GM10248 (cell line): ENCODE data around the gene RAET1L.

ENCODE experiments used
- CTCF ChIA-PET: fragments of 300-600 bp; sonication (Branson Sonifier 250); formaldehyde crosslinking; extraction: SDS; loops from one replicate; lab custom pipeline; 2021; ENCODE audit warnings: antibody characterized with exemption; lab: Yijun Ruan, JAX
- POLR2A ChIA-PET: fragments of 350-650 bp; sonication (Branson Sonifier 250); formaldehyde crosslinking; extraction: SDS; loops from one replicate; lab custom pipeline; 2020; ENCODE audit warnings: antibody characterized with exemption; lab: Yijun Ruan, JAX
- DNase-seq: peaks from one replicate; pipeline ENCODE4 v3.0.0; 2012; ENCODE audit errors: extremely low spot score
- TF ChIP-seq, protein P1 (sequence below): IDR thresholded peaks from 2 replicates; pipeline ENCODE4 v1.5.1; 2012; ENCODE audit warnings: mild to moderate bottlenecking, low read depth; ENCODE audit errors: extremely low read depth, missing control alignments, control extremely low read depth

Gene RAET1L

DNA sequence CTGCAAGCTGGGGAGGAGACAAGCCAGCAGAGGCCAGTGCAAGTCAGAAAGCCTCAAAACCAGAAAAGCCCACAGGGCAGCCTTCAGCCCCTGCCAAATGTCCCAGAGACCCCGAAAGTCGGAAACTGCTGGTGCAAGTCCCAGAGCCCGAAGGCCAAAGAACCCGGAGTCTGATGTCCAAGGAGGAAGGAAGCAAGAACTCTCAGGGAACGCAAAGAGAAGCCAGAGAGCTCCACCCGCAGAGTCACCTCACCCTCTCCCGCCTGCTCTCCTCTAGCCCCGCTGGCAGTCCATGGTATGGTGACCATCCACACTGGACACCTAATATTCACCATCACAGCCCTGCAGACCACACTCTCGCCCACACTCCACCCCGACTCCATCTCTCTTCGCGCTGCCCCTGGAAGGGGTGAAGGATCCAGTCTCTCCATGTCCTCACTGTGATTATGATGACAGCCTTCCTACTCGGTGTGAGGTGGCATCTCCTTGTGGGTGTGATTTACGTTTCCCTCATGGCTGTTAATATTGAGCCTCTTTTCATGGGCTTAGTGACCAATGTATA is 33.0 kb upstream of the RAET1L start:
- DNase-seq: no peak
- TF ChIP-seq, protein P1, sequence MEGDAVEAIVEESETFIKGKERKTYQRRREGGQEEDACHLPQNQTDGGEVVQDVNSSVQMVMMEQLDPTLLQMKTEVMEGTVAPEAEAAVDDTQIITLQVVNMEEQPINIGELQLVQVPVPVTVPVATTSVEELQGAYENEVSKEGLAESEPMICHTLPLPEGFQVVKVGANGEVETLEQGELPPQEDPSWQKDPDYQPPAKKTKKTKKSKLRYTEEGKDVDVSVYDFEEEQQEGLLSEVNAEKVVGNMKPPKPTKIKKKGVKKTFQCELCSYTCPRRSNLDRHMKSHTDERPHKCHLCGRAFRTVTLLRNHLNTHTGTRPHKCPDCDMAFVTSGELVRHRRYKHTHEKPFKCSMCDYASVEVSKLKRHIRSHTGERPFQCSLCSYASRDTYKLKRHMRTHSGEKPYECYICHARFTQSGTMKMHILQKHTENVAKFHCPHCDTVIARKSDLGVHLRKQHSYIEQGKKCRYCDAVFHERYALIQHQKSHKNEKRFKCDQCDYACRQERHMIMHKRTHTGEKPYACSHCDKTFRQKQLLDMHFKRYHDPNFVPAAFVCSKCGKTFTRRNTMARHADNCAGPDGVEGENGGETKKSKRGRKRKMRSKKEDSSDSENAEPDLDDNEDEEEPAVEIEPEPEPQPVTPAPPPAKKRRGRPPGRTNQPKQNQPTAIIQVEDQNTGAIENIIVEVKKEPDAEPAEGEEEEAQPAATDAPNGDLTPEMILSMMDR: no peak
- ChIA-PET POLR2A (no interaction called here), CTCF (no interaction called here)

DNA sequence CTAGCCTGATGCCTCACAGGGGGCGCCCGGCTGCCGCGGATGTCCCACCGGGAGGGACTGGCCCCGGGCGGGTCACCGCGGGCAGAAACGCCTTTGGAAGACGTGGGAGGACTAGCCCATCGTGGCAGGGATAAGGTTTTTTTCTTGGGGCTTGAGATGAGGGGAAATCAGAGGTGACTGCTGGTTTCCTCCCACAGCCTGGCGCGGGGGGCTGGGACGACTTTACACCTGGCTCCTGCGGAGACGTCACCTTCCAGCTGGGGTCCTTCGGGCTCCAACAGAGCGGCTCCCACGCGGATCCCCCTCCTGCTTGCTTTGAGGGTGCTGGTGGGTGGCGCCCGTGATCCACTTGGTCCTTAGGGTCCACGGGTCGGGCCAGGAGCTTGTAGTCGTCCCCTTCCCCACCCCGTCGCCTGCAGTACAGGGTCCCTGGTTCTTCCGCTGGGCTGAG is 32.2 kb upstream of the RAET1L start:
- no peak for DNase-seq
- CTCF ChIA-PET: no interaction called here
- POLR2A ChIA-PET: no interaction called here
- TF ChIP-seq, protein P1: no peak

DNA sequence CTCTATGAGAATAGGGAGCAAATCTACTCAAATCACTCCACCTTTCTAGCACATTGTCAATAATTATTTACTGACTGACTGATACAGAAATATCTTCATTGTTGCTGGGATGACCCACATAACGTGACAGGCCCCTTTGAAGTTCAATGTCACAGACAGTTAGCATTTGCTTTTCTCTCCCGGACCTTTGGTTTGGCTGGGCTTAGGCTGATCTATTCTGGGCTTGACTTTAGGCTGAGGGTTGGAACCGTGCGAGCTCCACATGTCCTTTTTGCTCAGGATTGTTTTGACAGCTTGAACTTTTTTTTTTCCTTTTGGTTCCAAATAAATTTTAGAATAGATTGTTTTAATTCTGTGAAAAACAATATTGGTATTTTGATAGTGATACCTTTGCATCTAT is 31.6 kb upstream of the RAET1L start:
- TF ChIP-seq, protein P1: no peak
- POLR2A ChIA-PET: no interaction called here
- no peak for DNase-seq
- CTCF ChIA-PET: no interaction called here

DNA sequence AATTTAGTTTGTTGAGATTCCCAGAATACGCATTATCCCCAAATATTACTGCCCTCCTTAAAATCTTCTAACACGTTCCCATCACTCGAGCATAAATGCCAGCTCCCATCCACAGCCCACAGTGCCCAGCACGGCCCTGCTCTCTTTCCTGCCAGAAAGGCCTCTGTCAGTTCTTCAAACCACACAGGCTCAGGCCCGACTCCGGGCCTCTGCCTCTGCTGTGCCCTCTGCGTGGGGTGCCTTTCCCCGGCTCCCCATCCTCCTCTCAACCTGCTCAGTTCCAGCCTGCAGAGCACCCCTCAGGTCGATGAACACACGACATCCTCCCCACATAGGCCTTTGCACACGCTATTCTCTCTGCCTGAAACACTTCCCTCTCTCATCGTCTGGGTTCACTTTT is 30.8 kb upstream of the RAET1L start:
- POLR2A ChIA-PET: no interaction called here
- CTCF ChIA-PET: interaction anchor here (3.4 to 4.7 kb wide), 2 partner anchors 15 to 24 kb away, joined by 17 to 27 read pairs; no protein-coding TSS in a partner anchor
- DNase-seq: no peak
- TF ChIP-seq, protein P1: no peak

DNA sequence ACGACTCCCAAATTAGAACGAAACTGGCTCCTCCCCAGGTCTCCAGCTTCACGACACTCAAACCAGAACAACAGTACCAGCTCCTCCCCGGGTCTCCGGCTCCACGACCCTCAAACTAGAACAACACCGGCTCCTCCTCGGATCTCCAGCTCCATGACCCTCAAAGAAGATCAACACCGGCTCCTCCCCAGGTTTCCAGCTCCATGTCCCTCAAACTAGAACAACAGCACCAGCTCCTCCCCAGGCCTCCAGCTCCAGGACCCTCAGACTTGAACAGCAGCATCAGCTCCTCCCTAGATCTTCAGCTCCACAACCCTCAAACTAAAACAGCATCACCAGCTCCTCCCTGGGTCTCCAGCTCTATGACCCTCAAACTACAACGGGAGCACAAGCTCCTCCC is 29.8 kb upstream of the RAET1L start:
- TF ChIP-seq, protein P1: no peak
- ChIA-PET CTCF (interaction anchor here (0.7 to 4.8 kb wide), 7 partner anchors 13 to 760 kb away, joined by 3 to 27 read pairs (median 8); partner anchors contain the start of gene ULBP3), POLR2A (no interaction called here)
- no peak for DNase-seq

DNA sequence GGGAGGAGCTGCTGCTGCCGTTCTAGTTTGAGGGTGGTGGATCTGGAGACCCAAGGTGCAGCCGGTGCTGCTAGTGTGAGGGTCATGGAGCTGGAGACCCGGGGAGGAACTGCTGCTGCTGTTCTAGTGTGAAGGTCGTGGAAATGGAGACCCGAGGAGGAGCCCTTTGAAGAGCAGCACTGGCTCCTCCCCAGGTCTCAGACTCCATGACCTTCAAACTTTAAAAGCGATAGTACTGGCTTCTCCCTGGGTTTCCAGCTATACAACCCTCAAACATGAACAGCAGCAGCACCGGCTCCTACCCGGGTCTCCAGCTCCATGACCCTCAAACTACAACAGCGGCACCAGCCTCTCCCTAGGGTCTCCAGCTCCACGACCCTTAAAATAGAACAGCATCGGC is 28.1 kb upstream of the RAET1L start:
- TF ChIP-seq, protein P1: no peak
- CTCF ChIA-PET: interaction anchor here (1.6 to 4.8 kb wide), 5 partner anchors 15 to 762 kb away, joined by 5 to 27 read pairs (median 17); partner anchors contain the start of gene ULBP3
- POLR2A ChIA-PET: no interaction called here
- DNase-seq: no peak

DNA sequence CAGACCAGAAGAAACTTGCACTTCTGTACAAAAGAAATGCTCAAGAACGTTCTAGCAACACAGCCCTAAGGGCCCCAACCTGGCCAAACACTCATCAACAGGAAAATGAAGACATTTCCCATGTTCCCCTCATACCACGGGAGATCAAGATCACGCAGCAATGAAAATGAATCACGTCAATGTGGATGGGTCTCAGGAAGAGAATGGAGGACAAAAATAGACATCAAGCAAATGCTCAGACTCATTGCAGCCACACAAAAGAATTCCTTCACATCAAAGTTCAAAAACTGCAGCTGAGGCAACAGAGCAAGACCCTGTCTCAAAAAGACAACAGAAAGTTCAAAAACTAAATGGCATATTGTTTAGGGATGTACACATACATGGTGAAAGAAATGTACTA is 25.5 kb upstream of the RAET1L start:
- CTCF ChIA-PET: no interaction called here
- DNase-seq: no peak
- POLR2A ChIA-PET: no interaction called here
- TF ChIP-seq, protein P1: no peak
